ENCODE data around the gene E2F4. TPM values are rescaled to one million over a fixed set of nuclear protein-coding genes. Genes with fewer than 3 reads are reported as not detected.

Gene E2F4
- total RNA-seq, 1 experiment from 2014 or later: 114 TPM

DNA sequence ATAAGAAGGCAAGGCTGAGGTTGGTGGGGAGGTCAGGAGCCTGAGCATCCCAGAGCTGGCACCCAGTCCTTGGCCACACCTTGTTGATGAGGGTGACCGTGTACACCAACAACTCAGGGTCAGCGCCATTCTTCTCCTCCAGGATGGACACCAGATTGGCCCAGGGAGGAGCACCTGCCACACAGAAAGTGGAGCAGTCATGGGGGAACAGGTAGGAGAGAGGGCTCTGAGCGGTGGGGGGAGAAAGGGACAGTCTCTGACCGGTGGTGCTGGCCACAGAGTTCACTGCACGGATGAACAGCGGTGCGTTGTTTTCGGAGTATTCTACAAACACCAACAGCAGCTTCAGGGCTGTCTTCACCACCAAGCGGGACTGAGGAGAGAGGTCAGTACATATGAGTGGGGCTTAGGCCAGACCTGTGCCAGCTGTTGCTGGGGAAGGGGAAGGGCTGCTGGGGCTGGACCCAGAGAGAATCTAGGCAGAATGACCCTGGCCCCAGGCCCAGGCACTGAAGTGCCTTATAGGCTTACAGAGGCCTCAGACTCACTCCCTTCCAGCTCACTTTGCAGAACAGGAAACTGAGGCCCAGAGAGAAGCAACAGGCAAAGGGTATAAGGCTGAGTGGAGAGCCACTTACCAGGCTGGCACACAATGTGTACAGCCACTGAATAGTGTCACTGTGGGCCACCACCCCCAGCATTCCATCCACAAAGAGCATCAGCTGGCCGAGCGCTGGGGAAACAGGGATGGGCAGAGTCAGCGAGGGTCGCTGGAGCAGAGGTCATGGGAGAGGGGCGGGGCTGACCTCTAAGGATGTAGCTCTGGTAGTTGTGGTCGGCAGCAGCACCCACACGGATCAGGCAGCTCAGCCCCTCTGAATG is 45.7 kb downstream of the E2F4 start:
- H3K9me3 ChIP-seq (ENCODE audit: control insufficient read depth in 1 of 2, insufficient read depth in 1 of 2, low read depth in 1 of 2, low read length in 2 of 2): no peaks in the 10 kb centered on the region
- DNase-seq (ENCODE audit: low read depth, low spot score) (no peak), ATAC-seq (no peak)
- H3K36me3 ChIP-seq (ENCODE audit: control insufficient read depth in 1 of 2, insufficient read depth in 2 of 2, low read length in 2 of 2): peaks cover 24 to 46% of the 10 kb centered on the region in 2 experiments
- TSS peak; percentile 21 for BruUV-seq (replicated peaks)
- peaks cover 23 to 42% of the 10 kb centered on the region in 2 experiments for H3K4me1 ChIP-seq (ENCODE audit: control insufficient read depth in 1 of 2, insufficient read depth in 2 of 2, low read length in 2 of 2)
- CTCF ChIA-PET: interaction anchor here (2.2 kb wide), 1 partner anchor 11 kb away, joined by 9 read pairs; the partner anchor contains the start of gene TMEM208
- no peaks in the 10 kb centered on the region for H3K9me2 ChIP-seq (ENCODE audit: insufficient read depth)
- RAD21 ChIA-PET (ENCODE audit: low non-redundant PET in 1 of 2, low total read pairs in 2 of 2, uncharacterized antibody in 2 of 2, unreplicated experiment in 2 of 2): no interaction called here
- peaks cover 45% of the 10 kb centered on the region for H3K79me2 ChIP-seq (ENCODE audit: insufficient read depth, low read length)
- TF ChIP-seq, protein P1, sequence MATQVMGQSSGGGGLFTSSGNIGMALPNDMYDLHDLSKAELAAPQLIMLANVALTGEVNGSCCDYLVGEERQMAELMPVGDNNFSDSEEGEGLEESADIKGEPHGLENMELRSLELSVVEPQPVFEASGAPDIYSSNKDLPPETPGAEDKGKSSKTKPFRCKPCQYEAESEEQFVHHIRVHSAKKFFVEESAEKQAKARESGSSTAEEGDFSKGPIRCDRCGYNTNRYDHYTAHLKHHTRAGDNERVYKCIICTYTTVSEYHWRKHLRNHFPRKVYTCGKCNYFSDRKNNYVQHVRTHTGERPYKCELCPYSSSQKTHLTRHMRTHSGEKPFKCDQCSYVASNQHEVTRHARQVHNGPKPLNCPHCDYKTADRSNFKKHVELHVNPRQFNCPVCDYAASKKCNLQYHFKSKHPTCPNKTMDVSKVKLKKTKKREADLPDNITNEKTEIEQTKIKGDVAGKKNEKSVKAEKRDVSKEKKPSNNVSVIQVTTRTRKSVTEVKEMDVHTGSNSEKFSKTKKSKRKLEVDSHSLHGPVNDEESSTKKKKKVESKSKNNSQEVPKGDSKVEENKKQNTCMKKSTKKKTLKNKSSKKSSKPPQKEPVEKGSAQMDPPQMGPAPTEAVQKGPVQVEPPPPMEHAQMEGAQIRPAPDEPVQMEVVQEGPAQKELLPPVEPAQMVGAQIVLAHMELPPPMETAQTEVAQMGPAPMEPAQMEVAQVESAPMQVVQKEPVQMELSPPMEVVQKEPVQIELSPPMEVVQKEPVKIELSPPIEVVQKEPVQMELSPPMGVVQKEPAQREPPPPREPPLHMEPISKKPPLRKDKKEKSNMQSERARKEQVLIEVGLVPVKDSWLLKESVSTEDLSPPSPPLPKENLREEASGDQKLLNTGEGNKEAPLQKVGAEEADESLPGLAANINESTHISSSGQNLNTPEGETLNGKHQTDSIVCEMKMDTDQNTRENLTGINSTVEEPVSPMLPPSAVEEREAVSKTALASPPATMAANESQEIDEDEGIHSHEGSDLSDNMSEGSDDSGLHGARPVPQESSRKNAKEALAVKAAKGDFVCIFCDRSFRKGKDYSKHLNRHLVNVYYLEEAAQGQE (IDR thresholded peaks at IDR 0.05; ENCODE audit: low read depth): no peak
- TF ChIP-seq, protein P2, sequence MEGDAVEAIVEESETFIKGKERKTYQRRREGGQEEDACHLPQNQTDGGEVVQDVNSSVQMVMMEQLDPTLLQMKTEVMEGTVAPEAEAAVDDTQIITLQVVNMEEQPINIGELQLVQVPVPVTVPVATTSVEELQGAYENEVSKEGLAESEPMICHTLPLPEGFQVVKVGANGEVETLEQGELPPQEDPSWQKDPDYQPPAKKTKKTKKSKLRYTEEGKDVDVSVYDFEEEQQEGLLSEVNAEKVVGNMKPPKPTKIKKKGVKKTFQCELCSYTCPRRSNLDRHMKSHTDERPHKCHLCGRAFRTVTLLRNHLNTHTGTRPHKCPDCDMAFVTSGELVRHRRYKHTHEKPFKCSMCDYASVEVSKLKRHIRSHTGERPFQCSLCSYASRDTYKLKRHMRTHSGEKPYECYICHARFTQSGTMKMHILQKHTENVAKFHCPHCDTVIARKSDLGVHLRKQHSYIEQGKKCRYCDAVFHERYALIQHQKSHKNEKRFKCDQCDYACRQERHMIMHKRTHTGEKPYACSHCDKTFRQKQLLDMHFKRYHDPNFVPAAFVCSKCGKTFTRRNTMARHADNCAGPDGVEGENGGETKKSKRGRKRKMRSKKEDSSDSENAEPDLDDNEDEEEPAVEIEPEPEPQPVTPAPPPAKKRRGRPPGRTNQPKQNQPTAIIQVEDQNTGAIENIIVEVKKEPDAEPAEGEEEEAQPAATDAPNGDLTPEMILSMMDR (IDR thresholded peaks at IDR 0.05 in 2 of 3, conservative IDR thresholded peaks at IDR 0.05 in 1 of 3; ENCODE audit: borderline replicate concordance in 1 of 3, insufficient read depth in 1 of 3, low read depth in 2 of 3, low read length in 2 of 3): no peak
- TF ChIP-seq TCF7L2 (IDR thresholded peaks at IDR 0.05; ENCODE audit: borderline replicate concordance, extremely low read depth, insufficient read depth, insufficient read length): no peak
- TF ChIP-seq, protein P3, sequence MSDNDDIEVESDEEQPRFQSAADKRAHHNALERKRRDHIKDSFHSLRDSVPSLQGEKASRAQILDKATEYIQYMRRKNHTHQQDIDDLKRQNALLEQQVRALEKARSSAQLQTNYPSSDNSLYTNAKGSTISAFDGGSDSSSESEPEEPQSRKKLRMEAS (IDR thresholded peaks at IDR 0.05): no peak
- no peak for TF ChIP-seq EZH2 (IDR thresholded peaks at IDR 0.05)
- TF ChIP-seq ELF1 (IDR thresholded peaks at IDR 0.05; ENCODE audit: borderline replicate concordance, low read depth): no peak
- H2AFZ ChIP-seq (ENCODE audit: low read depth, low read length, poor library complexity, severe bottlenecking): no peak overlapping the region
- H3K9ac ChIP-seq (ENCODE audit: low read length): no peak overlapping the region
- H3K27ac ChIP-seq (ENCODE audit: low read depth, low read length): peak overlapping the region; percentile 1; the same call in 1 of the 2 replicates
- no peaks in the 10 kb centered on the region for H3K27me3 ChIP-seq (ENCODE audit: insufficient read depth, low read length)
- POLR2A ChIA-PET: interaction anchor here (1.1 to 1.2 kb wide), 3 partner anchors 9 to 10 kb away, joined by 3 to 5 read pairs (median 4); partner anchors contain the start of gene TMEM208
- no peaks in the 10 kb centered on the region for H4K20me1 ChIP-seq (ENCODE audit: insufficient read depth)
- no peak overlapping the region for H3K4me3 ChIP-seq (replicated peaks in 1 of 2; ENCODE audit: low read depth in 1 of 2, low read length in 2 of 2)
- intact Hi-C loops (cut with micrococcal nuclease): no loop called here
- H3K4me2 ChIP-seq (ENCODE audit: low read length): no peak overlapping the region

All from HCT116 (cell line).